ENCODE results near the gene CCDC196. TPM values are rescaled to one million over a fixed set of nuclear protein-coding genes. Genes with fewer than 3 reads are reported as not detected.

Gene CCDC196
- total and polyA plus RNA-seq, 2 of the 4 experiments (the other 2 are of a cell fraction), result not detected

- WGBS, 2 experiments (ENCODE audit: extremely low coverage in 2 of 2, insufficient read length in 1 of 2), result no CpG with 5 or more reads among the region's 4 CpGs
- TF ChIP-seq CHD1 (IDR thresholded peaks at IDR 0.05; ENCODE audit: low read depth, low read length) (no peak), NFE2L2 (IDR thresholded peaks at IDR 0.05; ENCODE audit: low read depth, low read length) (no peak), USF2 (IDR thresholded peaks at IDR 0.05; ENCODE audit: low read depth, low read length) (no peak), CEBPB (IDR thresholded peaks at IDR 0.05; ENCODE audit: low read depth, low read length) (no peak), MAFK (IDR thresholded peaks at IDR 0.05; ENCODE audit: low read depth, low read length) (no peak), RCOR1 (IDR thresholded peaks at IDR 0.05; ENCODE audit: insufficient replicate concordance, low read length) (no peak), BHLHE40 (IDR thresholded peaks at IDR 0.05; ENCODE audit: low read depth, low read length) (no peak), SMC3 (IDR thresholded peaks at IDR 0.05; ENCODE audit: low read depth, low read length) (peak; percentile 59), MXI1 (IDR thresholded peaks at IDR 0.05; ENCODE audit: borderline replicate concordance, low read depth, low read length) (no peak), POLR2A (IDR thresholded peaks at IDR 0.05; ENCODE audit: low read depth, low read length) (no peak), FOS (IDR thresholded peaks at IDR 0.05; ENCODE audit: low read depth, low read length) (no peak), CTCF (conservative IDR thresholded peaks at IDR 0.05; ENCODE audit: low read depth, low read length) (peak; percentile 77), RFX5 (IDR thresholded peaks at IDR 0.05; ENCODE audit: low read depth, low read length) (no peak), MAZ (IDR thresholded peaks at IDR 0.05; ENCODE audit: borderline replicate concordance, low read depth, low read length) (no peak)
Observed at GRCh38 chr14:66495218-66496098, 9.3 kb downstream of the CCDC196 start.

More at GRCh38 chr14:66495218-66496098, 9.3 kb downstream of the CCDC196 start:
- Histone ChIP-seq H3K9me3 (ENCODE audit: control insufficient read depth, insufficient read depth, low read length) (no peaks in the 10 kb centered on the region), H2AK9ac (replicated peaks; ENCODE audit: low read depth, low read length, poor library complexity) (no peak overlapping the region), H3K56ac (ENCODE audit: extremely low read depth, insufficient read depth, low read length) (no peak overlapping the region), H3K27ac (ENCODE audit: insufficient read depth, low read length) (no peak overlapping the region), H3K36me3 (ENCODE audit: control insufficient read depth, insufficient read depth, low read length) (no peaks in the 10 kb centered on the region), H3K23ac (ENCODE audit: low read depth, low read length) (no peak overlapping the region), H2BK15ac (ENCODE audit: low read depth, low read length) (no peak overlapping the region), H2BK5ac (ENCODE audit: low read depth, low read length, poor library complexity, severe bottlenecking) (no peak overlapping the region), H4K5ac (ENCODE audit: low read depth, low read length) (no peak overlapping the region), H3K18ac (ENCODE audit: low read depth, low read length) (no peak overlapping the region), H3K79me1 (ENCODE audit: low read depth in 1 of 2, low read length in 2 of 2) (no peaks in the 10 kb centered on the region), H4K8ac (ENCODE audit: low read depth in 2 of 2, low read length in 2 of 2) (no peak overlapping the region), H2BK20ac (ENCODE audit: low read depth, low read length) (no peak overlapping the region), H3K27me3 (ENCODE audit: control insufficient read depth, insufficient read depth, low read length) (no peaks in the 10 kb centered on the region; the same call in 1 of the 2 replicates), H3K14ac (replicated peaks; ENCODE audit: low read depth, low read length) (no peak overlapping the region), H3K4ac (ENCODE audit: low read depth, low read length) (no peak overlapping the region), H2AK5ac (ENCODE audit: low read depth, low read length) (no peak overlapping the region), H3K9ac (ENCODE audit: low read depth, low read length) (no peak overlapping the region), H4K20me1 (ENCODE audit: insufficient read depth, low read length) (no peaks in the 10 kb centered on the region), H2AFZ (replicated peaks; ENCODE audit: low read length, poor library complexity) (no peak overlapping the region), H3K4me1 (ENCODE audit: control insufficient read depth, insufficient read depth, low read length) (peaks cover 2% of the 10 kb centered on the region; the same call in 1 of the 2 replicates), H4K91ac (ENCODE audit: insufficient read depth, low read depth, low read length) (no peak overlapping the region), H3K4me2 (ENCODE audit: low read depth, low read length) (peak overlapping the region; percentile 56; the same call in 1 of the 2 replicates), H2BK120ac (ENCODE audit: low read depth, low read length) (no peak overlapping the region), H3K9me1 (ENCODE audit: insufficient read depth, low read length) (no peaks in the 10 kb centered on the region), H3K4me3 (ENCODE audit: insufficient read depth, low read depth, low read length) (no peak overlapping the region)
- CTCF ChIA-PET, result interaction anchor here (0.6 to 1.0 kb wide), 3 partner anchors 12 to 213 kb away, joined by 3 to 5 read pairs (median 3); partner anchors contain the start of gene GPHN
- intact Hi-C loops (cut with micrococcal nuclease), result loop anchor here (5.0 to 10.0 kb wide), 6 partner anchors 127 to 789 kb away; no protein-coding TSS in a partner anchor
- ATAC-seq (ENCODE audit: low read depth) (peak; percentile 97), DNase-seq (peak; percentile 71)
- POLR2A ChIA-PET (ENCODE audit: unreplicated experiment), result no interaction called here
- BruUV-seq (replicated peaks), result no TSS peak
- dilution Hi-C loops (cut with HindIII; ENCODE audit: low sequenced_read_pairs, unreplicated experiment), result no loop called here
- in situ Hi-C loops (cut with MboI; ENCODE audit: low sequenced_read_pairs), result loop anchor here (10.0 kb wide), 1 partner anchor 619 kb away; no protein-coding TSS in a partner anchor
